Measurements from ENCODE around the gene ABLIM1.

The ABLIM1 gene

GRCh38 chr10:114412907-114413797 is 244.9 kb downstream of the ABLIM1 start:
- H3K79me2 ChIP-seq (ENCODE audit: low read length) = no peaks in the 10 kb centered on the region
- no peak overlapping the region for H3K9ac ChIP-seq (ENCODE audit: low read length)
- no peak for TF ChIP-seq EZH2phosphoT487 (IDR thresholded peaks at IDR 0.05; ENCODE audit: low read depth)
- TF ChIP-seq, protein P1, sequence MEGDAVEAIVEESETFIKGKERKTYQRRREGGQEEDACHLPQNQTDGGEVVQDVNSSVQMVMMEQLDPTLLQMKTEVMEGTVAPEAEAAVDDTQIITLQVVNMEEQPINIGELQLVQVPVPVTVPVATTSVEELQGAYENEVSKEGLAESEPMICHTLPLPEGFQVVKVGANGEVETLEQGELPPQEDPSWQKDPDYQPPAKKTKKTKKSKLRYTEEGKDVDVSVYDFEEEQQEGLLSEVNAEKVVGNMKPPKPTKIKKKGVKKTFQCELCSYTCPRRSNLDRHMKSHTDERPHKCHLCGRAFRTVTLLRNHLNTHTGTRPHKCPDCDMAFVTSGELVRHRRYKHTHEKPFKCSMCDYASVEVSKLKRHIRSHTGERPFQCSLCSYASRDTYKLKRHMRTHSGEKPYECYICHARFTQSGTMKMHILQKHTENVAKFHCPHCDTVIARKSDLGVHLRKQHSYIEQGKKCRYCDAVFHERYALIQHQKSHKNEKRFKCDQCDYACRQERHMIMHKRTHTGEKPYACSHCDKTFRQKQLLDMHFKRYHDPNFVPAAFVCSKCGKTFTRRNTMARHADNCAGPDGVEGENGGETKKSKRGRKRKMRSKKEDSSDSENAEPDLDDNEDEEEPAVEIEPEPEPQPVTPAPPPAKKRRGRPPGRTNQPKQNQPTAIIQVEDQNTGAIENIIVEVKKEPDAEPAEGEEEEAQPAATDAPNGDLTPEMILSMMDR (IDR thresholded peaks at IDR 0.05; ENCODE audit: low read depth, low read length) = no peak
- H3K4me1 ChIP-seq (ENCODE audit: low read length) = no peaks in the 10 kb centered on the region
- H3K9me3 ChIP-seq (ENCODE audit: insufficient read depth, low read length) = no peaks in the 10 kb centered on the region
- no peaks in the 10 kb centered on the region for H3K36me3 ChIP-seq (replicated peaks; ENCODE audit: low read depth, low read length)
- H3K4me3 ChIP-seq (ENCODE audit: low read length) = no peak overlapping the region
- H2AFZ ChIP-seq (ENCODE audit: low read depth, low read length) = no peak overlapping the region
- H4K20me1 ChIP-seq (ENCODE audit: insufficient read depth, low read length) = no peaks in the 10 kb centered on the region
- peaks cover 8% of the 10 kb centered on the region; the same call in 1 of the 2 replicates for H3K27me3 ChIP-seq (ENCODE audit: low read depth, low read length)
- no peak overlapping the region for H3K4me2 ChIP-seq (ENCODE audit: low read length)
- no peak overlapping the region for H3K27ac ChIP-seq (ENCODE audit: low read length)

DNA sequence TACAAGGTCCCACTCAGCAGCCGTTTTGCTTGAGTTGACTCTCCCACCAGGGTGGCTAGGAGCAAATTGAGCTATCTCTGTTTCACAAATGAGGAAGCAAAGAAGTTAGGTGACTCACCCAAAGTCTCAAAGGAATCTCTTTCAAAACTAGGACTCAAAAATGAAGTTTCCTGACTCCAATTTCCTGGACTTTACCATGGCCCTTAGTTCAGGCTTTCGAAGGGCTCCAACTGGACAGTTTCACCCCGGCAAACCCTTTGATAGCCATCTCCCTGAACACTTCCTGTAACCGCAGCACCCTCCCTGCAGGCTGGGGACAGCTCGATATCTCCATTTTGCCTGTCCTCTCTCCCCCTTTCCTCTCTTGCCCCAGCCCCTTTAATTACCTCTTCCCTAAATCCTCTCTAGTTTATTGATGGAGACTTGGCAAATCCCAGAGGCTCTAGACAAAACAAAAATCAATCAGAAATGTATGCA is 249.1 kb downstream of the ABLIM1 start:
- Histone ChIP-seq H3K79me2 (ENCODE audit: low read length) (no peaks in the 10 kb centered on the region), H3K9me3 (ENCODE audit: insufficient read depth, low read length) (no peaks in the 10 kb centered on the region), H3K4me2 (ENCODE audit: low read length) (no peak overlapping the region), H3K9ac (ENCODE audit: low read length) (no peak overlapping the region), H4K20me1 (ENCODE audit: insufficient read depth, low read length) (no peaks in the 10 kb centered on the region), H3K36me3 (replicated peaks; ENCODE audit: low read depth, low read length) (no peaks in the 10 kb centered on the region), H3K27ac (ENCODE audit: low read length) (no peak overlapping the region), H3K4me1 (ENCODE audit: low read length) (no peaks in the 10 kb centered on the region), H2AFZ (ENCODE audit: low read depth, low read length) (no peak overlapping the region), H3K4me3 (ENCODE audit: low read length) (no peak overlapping the region), H3K27me3 (ENCODE audit: low read depth, low read length) (no peaks in the 10 kb centered on the region)
- TF ChIP-seq EZH2phosphoT487 (IDR thresholded peaks at IDR 0.05; ENCODE audit: low read depth) = no peak
- TF ChIP-seq, protein P1 (IDR thresholded peaks at IDR 0.05; ENCODE audit: low read depth, low read length) = no peak

- no peak overlapping the region for H3K27ac ChIP-seq (ENCODE audit: low read length)
- no peaks in the 10 kb centered on the region for H3K27me3 ChIP-seq (ENCODE audit: low read depth, low read length)
- no peak overlapping the region for H3K4me3 ChIP-seq (ENCODE audit: low read length)
- H3K4me2 ChIP-seq (ENCODE audit: low read length) = no peak overlapping the region
- H3K9ac ChIP-seq (ENCODE audit: low read length) = no peak overlapping the region
- H3K4me1 ChIP-seq (ENCODE audit: low read length) = no peaks in the 10 kb centered on the region
- H3K9me3 ChIP-seq (ENCODE audit: insufficient read depth, low read length) = no peaks in the 10 kb centered on the region
- no peak for TF ChIP-seq EZH2phosphoT487 (IDR thresholded peaks at IDR 0.05; ENCODE audit: low read depth)
- TF ChIP-seq, protein P1 (IDR thresholded peaks at IDR 0.05; ENCODE audit: low read depth, low read length) = no peak
- H3K79me2 ChIP-seq (ENCODE audit: low read length) = no peaks in the 10 kb centered on the region
- H2AFZ ChIP-seq (ENCODE audit: low read depth, low read length) = no peak overlapping the region
- no peaks in the 10 kb centered on the region for H4K20me1 ChIP-seq (ENCODE audit: insufficient read depth, low read length)
- H3K36me3 ChIP-seq (replicated peaks; ENCODE audit: low read depth, low read length) = no peaks in the 10 kb centered on the region
These were observed 249.7 kb downstream of the ABLIM1 start for GRCh38 chr10:114408112-114408967.

DNA sequence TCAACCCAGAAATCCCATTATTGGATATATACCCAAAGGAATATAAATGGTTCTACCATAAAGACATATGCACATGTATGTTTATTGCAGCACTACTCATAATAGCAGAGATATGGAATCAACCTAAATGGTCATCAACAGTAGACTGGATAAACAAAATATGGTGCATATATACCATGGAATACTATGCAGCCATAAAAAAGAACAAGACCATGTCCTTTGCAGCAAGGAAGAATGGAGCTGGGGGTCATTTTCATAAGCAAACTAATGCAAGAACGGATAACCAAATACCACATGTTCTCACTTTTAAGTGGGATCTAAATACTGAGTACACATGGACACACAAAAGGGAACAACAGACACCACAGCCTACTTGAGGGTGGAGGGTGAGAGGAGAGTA is 251.6 kb downstream of the ABLIM1 start:
- H3K79me2 ChIP-seq (ENCODE audit: low read length) = no peaks in the 10 kb centered on the region
- H4K20me1 ChIP-seq (ENCODE audit: insufficient read depth, low read length) = no peaks in the 10 kb centered on the region
- H3K4me1 ChIP-seq (ENCODE audit: low read length) = no peaks in the 10 kb centered on the region
- H3K9ac ChIP-seq (ENCODE audit: low read length) = no peak overlapping the region
- H3K9me3 ChIP-seq (ENCODE audit: insufficient read depth, low read length) = no peaks in the 10 kb centered on the region
- no peak for TF ChIP-seq EZH2phosphoT487 (IDR thresholded peaks at IDR 0.05; ENCODE audit: low read depth)
- TF ChIP-seq, protein P1 (IDR thresholded peaks at IDR 0.05; ENCODE audit: low read depth, low read length) = no peak
- H3K4me3 ChIP-seq (ENCODE audit: low read length) = no peak overlapping the region
- no peak overlapping the region for H3K27ac ChIP-seq (ENCODE audit: low read length)
- H3K27me3 ChIP-seq (ENCODE audit: low read depth, low read length) = peaks cover 1% of the 10 kb centered on the region; the same call in 1 of the 2 replicates
- H3K36me3 ChIP-seq (replicated peaks; ENCODE audit: low read depth, low read length) = no peaks in the 10 kb centered on the region
- H3K4me2 ChIP-seq (ENCODE audit: low read length) = no peak overlapping the region
- H2AFZ ChIP-seq (ENCODE audit: low read depth, low read length) = no peak overlapping the region
